Stimulated activated CD8-positive, alpha-beta memory T cell treated with anti-CD3 and anti-CD28 coated beads, Interleukin-15, amount 100 ng/mL, for 1 hour (primary cell): ENCODE data around the gene DNMT3A.

ENCODE experiments used
- DNase-seq: peaks from one replicate; pipeline ENCODE4 v3.0.0-alpha.2; 2020; ENCODE audit warnings: low read depth

The DNMT3A gene

DNA sequence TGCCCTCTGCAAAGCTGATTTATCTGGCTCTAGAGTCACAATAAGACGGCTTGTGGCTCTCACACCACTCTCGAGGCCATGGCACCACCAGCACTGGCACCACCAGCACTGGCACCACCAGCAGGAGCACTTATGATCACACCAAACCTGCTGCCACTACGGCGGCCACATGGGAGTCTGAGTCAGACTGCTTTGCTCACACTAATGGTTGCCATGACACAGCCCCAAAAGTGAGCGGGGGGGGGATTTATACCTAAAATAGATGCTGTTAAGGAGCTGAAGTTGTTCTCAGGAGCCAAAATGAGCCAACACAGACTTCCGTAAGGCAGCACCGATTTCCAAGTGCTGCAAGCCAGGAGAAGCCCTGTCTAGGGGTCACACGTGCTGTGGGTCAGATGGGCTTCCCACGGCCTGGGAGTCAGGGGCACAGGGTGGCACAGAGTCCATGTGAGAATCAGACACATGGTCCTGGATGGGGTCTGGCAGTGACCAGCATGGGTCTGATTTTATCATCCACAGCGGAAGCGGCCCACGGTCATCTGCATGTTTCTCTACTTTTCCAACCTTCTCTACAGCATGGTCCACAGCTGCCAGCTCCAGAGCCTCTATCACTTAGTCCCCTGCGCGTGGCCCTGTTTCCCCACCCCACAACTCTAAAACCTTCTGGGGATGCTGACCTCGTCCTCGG, 16.7 kb downstream of the DNMT3A start:
- DNase-seq: no peak

- DNase-seq: no peak
Observed at GRCh38 chr2:25324251-25324650, 17.5 kb downstream of the DNMT3A start.

DNA sequence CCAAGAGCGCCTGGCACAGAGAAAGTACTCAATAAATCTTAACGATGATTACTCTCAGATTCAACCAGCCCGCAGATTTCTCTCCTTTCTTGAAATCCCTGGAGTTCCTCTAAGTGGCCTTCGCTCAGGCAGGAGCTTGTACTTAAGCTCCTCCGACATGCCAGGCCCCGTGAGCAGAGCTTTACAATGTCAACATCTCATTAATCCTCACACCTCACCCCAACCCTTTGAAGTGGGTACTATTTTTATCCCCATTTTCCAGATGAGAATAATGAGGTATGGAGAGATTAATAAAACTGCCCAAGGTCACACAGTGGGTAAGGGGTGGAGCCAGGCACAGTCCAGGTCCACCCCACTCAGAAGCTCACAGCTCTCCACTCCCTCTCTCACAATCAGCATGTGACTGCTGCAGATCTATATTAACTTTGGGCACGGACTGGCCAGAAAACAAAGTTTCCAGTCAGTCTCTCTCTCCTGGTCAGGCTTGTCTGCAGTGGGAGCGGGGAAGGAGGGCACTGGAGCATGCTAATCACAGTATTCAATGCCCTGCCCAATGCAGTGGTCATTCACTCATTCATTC, 18.0 kb downstream of the DNMT3A start:
- DNase-seq: no peak

DNA sequence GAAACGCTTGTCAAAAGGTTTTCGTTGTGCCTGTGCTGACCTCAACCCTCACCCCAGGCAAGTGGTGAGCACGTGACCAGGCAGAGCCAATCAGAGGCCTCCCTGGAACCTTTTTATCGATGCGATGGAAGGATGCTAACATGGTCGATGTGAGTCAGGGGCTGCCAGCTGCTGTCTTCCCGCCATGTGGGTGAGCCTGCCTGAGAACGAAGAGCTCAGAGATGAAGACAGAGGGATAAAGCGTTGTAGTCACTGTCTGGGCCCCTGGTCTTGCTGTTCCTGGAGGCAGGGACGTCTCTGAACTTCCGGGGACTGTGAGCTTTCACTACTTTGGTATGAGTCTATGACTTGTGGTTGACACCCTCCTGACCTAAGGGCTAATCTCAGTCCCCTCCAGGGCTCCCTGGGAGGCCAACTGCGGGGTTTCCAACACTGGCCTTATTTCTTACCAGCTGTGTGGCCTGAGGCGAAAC, 18.6 kb downstream of the DNMT3A start:
- no peak for DNase-seq

DNA sequence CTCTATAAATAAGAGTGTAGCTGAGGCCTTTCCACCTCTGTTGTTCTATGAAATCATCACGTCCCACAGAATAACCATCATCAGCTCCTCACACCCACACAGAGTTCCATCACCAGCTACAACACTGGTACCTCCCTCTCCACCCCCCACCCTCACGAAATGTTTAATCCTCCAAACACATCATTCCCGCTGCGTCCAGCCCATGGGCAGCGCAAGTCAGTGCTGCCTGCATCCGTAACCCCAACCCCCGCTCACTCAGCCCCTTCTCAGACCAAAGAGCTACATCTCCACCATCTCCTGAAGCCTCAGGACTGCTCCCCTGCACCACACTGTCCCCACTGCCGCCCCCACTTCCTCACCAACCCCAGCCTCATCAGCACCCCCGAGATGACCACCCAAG, 19.4 kb downstream of the DNMT3A start:
- DNase-seq: no peak

DNA sequence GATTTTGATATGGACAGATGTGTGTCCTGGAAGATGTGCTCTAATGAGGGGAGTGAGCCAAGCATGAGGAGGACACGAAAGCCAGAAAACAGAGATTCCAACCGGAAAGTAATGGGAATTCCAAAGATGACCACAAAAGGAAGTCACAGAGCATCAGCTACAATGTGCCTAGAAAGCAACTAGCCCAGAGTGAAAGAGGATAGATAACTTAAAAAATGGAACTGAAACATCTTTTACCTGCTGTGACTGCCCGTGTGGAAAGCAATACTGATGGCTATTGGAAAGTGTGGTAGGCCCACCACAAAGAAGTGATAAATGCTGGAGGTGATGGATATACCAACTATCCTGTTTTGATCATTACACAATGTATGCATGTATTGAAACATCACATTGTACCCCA, 21.6 kb downstream of the DNMT3A start:
- no peak for DNase-seq

DNA sequence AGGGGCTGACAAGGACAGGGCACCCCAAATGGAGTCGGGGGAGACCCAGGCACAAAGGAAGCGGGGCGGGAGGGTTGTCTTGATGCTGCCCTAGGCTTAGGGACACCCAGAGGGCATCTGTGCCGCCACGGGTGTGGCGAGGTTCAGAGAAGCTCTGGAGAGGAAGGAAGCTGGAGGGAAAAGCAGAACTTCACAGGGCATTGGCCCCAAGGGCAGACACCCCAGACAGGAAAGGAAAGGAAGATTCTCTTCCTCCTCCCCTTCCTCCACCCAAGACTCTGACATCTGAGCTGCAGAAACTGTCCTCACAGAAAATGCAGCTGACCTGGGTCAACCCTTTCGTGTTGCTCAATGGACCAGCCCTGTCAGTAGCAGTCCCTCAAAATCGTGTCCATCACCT, 25.6 kb downstream of the DNMT3A start:
- DNase-seq: no peak

GRCh38 chr2:25315316-25315680, 26.4 kb downstream of the DNMT3A start:
- DNase-seq: no peak

DNA sequence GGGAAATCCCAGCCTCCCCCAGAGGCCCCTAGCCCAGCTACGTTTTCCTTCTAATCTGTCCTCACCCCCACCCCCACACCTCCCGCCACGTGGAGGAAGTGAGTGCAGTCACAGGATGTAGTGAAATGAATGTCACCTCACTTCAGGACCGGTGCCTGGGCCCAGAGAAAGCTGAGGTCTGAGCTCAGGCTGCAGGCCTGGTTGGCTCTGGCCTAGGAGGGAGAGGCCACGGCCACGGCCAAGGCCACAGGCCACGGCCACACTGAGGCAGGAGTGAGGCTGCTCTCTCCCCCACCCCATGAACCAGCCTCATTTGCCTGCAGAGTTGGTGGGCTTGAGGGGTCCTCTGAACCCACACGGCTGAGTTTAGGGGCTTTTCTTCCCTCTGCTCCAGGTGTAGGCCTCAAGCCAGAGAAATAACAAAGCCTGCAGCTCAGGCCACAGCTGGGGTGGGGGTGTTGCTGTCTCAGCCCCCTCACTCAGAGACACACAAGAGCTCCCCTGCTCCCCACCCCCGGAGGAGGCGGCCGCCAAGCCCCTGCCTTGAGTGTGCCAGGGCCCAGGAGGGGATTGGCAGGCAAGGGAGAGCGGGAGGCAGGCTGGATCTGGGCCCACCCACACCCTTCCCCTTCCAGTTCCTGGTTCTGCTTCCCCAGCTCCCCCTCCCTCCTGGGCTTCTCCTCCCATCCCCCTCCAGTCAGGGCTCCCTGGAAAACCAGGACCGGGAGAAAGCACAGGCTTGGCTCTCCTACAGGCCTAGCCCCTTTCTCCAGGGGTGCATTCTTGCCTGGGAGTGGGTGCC, 27.0 kb downstream of the DNMT3A start:
- DNase-seq: peak; percentile 47

GRCh38 chr2:25313711-25314513, 27.8 kb downstream of the DNMT3A start:
- no peak for DNase-seq

GRCh38 chr2:25312958-25313710, 28.6 kb downstream of the DNMT3A start:
- DNase-seq: no peak

GRCh38 chr2:25311865-25312575, 29.7 kb downstream of the DNMT3A start:
- DNase-seq: no peak

GRCh38 chr2:25310965-25311864, 30.5 kb downstream of the DNMT3A start:
- no peak for DNase-seq

DNA sequence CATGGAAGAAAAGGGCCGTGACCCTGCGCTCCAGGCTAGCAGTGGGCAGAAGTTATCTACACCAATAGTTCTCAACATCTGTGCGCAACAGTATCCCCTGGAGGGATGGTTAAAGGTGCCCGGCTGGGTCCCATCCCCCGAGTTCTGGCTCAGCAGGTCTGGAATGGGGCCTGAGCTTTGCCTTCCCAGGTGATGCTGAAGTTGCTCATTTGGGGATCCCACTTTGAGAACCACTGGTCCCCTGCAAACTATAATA, 31.1 kb downstream of the DNMT3A start:
- DNase-seq: no peak

DNA sequence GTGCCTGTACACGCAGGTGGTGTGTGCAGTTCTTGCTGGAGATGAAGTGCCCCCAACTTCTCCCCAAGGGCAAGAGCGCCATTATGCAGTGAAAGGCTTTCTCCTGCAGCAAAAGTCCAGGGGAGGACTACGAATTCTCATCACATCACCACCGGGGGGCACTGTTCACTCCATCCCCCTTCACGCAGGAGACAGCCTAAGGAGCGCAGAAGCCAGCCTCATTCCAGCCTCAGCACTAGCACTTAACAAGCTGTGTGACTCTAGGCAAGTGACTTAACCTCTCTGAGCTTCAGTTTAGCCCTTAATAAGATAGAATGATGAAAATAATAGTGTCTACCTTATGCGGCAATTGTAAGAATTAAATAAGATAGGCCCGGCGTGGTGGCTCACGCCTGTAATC, 32.3 kb downstream of the DNMT3A start:
- no peak for DNase-seq

DNA sequence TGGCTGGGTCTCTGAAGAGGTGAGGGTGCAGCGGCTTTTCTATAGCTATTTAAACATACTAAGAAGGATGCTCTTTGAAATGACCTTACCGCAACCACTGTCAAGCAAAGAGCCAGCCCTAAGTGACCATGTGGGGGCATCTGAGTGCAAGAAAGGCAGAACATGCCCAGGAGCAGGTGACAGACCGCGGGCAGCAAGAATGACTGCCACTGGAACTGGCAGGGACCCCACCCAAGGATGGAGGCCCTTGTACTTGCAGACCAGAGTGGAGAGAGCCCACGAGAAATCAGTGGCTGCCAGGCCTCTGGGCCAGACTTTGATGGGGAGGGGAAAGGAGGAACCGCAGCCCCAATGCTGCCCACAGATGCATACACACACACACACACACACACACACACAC, 33.1 kb downstream of the DNMT3A start:
- no peak for DNase-seq

DNA sequence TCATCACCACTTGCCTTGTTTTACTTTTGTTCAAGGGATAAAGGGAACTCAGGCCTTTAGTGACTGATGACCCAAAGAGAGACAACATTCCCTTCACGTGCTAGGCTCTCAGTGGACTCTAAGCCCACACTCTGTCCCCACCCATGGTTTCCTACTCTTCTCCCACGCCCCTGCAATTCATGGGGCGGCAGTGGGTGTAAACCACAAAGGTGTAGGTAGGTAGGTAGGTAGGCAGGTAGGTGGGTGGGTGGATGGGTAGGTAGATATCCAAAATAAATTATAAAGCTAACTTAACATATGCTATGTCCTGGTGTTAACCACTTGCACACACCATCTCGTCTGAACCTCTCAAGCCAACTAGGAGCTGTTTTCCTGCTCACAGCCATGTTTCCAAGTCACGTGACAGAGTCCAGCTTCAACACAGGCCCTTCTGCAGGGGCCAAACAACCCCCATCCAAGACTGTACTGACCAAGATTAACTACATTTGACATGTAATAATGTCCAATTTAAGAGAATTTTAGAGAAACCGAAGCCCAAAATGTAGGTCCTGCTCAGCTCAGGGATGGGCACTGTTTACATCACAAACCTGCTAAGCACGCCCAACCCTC, 33.7 kb downstream of the DNMT3A start:
- DNase-seq: no peak

DNA sequence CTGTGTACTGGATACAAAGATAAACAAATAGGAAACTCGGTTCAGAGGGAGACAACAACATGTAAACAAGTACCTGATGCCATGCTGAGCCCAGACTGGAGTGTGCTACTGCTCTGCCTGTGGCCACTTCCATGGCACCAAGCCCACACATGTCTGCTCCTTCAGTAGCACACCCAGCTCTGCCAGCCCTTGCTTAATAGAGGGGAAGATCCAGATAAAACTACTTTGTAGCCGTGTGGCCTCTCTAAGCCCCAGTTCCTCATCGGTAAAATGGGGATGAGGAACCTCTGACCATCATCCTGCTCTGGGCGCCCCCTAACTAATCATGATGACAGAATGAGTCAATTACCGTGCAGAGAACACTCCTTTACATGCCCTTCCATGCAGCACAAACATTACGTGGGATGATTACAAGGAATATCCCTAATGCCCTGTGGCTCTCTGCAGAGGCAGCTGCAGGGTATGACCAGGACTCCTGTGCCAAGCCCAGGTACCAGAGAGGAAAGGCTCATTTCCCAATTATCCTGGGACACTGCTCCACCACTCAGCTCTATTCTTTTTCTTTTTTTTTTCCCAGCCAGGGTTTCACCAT, 34.9 kb downstream of the DNMT3A start:
- no peak for DNase-seq

GRCh38 chr2:25305775-25306174, 36.0 kb downstream of the DNMT3A start:
- no peak for DNase-seq
